ENCODE data around the gene CEP43. TPM values are rescaled to one million over a fixed set of nuclear protein-coding genes. Genes with fewer than 3 reads are reported as not detected.

CEP43 gene
- total RNA-seq, 1 experiment from 2014 or later = 15.2 TPM

GRCh38 chr6:166952121-166952520 lies 47.1 kb upstream of the CEP43 start:
- DNase-seq (no peak), ATAC-seq (no peak)
- no peak overlapping the region for H3K4me2 ChIP-seq (ENCODE audit: low read length)
- H3K9me2 ChIP-seq (replicated peaks; ENCODE audit: low read length) = no peaks in the 10 kb centered on the region
- H3K27me3 ChIP-seq (ENCODE audit: low read length) = no peaks in the 10 kb centered on the region
- intact Hi-C loops (cut with micrococcal nuclease) = loop anchor here (10.0 kb wide), 1 partner anchor 327 kb away; the partner anchor contains the start of gene RPS6KA2
- H3K4me1 ChIP-seq (ENCODE audit: insufficient read depth, low read length) = peaks cover 10% of the 10 kb centered on the region
- ChIA-PET POLR2A (ENCODE audit: unreplicated experiment) (no interaction called here), CTCF (interaction anchor here (1.0 kb wide), 1 partner anchor 25 kb away, joined by 3 read pairs; no protein-coding TSS in a partner anchor)
- TF ChIP-seq EZH2 (IDR thresholded peaks at IDR 0.05; ENCODE audit: low read length, unreplicated experiment) (no peak), EZH2phosphoT487 (IDR thresholded peaks at IDR 0.05; ENCODE audit: borderline replicate concordance, low read length) (no peak)
- TF ChIP-seq, protein P1, sequence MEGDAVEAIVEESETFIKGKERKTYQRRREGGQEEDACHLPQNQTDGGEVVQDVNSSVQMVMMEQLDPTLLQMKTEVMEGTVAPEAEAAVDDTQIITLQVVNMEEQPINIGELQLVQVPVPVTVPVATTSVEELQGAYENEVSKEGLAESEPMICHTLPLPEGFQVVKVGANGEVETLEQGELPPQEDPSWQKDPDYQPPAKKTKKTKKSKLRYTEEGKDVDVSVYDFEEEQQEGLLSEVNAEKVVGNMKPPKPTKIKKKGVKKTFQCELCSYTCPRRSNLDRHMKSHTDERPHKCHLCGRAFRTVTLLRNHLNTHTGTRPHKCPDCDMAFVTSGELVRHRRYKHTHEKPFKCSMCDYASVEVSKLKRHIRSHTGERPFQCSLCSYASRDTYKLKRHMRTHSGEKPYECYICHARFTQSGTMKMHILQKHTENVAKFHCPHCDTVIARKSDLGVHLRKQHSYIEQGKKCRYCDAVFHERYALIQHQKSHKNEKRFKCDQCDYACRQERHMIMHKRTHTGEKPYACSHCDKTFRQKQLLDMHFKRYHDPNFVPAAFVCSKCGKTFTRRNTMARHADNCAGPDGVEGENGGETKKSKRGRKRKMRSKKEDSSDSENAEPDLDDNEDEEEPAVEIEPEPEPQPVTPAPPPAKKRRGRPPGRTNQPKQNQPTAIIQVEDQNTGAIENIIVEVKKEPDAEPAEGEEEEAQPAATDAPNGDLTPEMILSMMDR (conservative IDR thresholded peaks at IDR 0.05; ENCODE audit: low read depth, low read length) = no peak
- H3K79me2 ChIP-seq (ENCODE audit: low read length) = 0 out of 2 replicates have a peak, but pooled peaks cover 6% of the 10 kb centered on the region
- H3K4me3 ChIP-seq (ENCODE audit: low read length) = no peak overlapping the region
- no peak overlapping the region for H3K9ac ChIP-seq (ENCODE audit: low read length)
- H4K20me1 ChIP-seq (ENCODE audit: low read length) = no peaks in the 10 kb centered on the region
- H2AFZ ChIP-seq (ENCODE audit: low read length) = no peak overlapping the region
- H3K9me3 ChIP-seq (ENCODE audit: low read length) = no peaks in the 10 kb centered on the region
- H3F3A ChIP-seq (ENCODE audit: low read length, unreplicated experiment) = no peaks in the 10 kb centered on the region
- no peaks in the 10 kb centered on the region for H3K36me3 ChIP-seq (ENCODE audit: low read depth, low read length)
- BruUV-seq (replicated peaks) = no TSS peak
- H3K27ac ChIP-seq (ENCODE audit: low read length) = no peak overlapping the region

GRCh38 chr6:166952567-166953486 lies 46.4 kb upstream of the CEP43 start:
- POLR2A ChIA-PET (ENCODE audit: unreplicated experiment) = no interaction called here
- ATAC-seq = no peak
- intact Hi-C loops (cut with micrococcal nuclease) = loop anchor here (10.0 kb wide), 1 partner anchor 328 kb away; the partner anchor contains the start of gene RPS6KA2

DNA sequence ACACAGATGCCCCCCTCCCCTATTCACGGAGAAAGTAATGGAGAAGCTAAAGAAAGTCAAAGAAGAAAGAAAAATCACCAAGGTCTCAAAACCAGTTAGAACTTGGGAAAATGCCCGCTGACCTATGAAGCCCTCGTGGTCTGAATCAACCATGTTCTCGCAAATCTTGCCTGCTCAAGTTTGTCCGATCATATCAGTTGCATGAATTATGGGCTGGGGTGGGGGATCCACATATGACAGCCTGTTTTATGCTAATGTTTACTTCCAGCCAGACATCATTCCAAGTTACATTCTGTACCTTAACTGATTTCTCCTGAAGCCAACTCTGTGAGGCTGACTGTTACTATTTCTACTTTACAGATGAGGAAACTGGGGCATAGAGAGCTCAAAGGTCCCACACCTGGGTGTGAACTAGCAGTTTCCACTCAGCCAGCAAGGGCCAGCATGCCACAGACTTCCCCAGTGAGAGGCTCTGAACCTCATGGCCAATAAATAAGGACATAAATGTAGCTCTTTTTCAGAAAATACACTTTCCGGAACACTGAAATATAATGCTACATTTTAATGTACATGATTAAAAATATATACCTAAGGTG lies 45.0 kb upstream of the CEP43 start:
- H3K36me3 ChIP-seq (ENCODE audit: low read depth, low read length) = no peaks in the 10 kb centered on the region
- intact Hi-C loops (cut with micrococcal nuclease) = loop anchor here (10.0 kb wide), 1 partner anchor 329 kb away; the partner anchor contains the start of gene RPS6KA2
- H3K4me3 ChIP-seq (ENCODE audit: low read length) = no peak overlapping the region
- peaks cover 14% of the 10 kb centered on the region for H3K4me1 ChIP-seq (ENCODE audit: insufficient read depth, low read length)
- no peaks in the 10 kb centered on the region for H3K9me3 ChIP-seq (ENCODE audit: low read length)
- DNase-seq (no peak), ATAC-seq (no peak)
- H3K9me2 ChIP-seq (replicated peaks; ENCODE audit: low read length) = no peaks in the 10 kb centered on the region
- H2AFZ ChIP-seq (ENCODE audit: low read length) = no peak overlapping the region
- ChIA-PET POLR2A (ENCODE audit: unreplicated experiment) (no interaction called here), CTCF (interaction anchor here (0.6 kb wide), 1 partner anchor 117 kb away, joined by 3 read pairs; no protein-coding TSS in a partner anchor)
- no peak overlapping the region for H3K27ac ChIP-seq (ENCODE audit: low read length)
- no peak overlapping the region for H3K4me2 ChIP-seq (ENCODE audit: low read length)
- TF ChIP-seq EZH2 (IDR thresholded peaks at IDR 0.05; ENCODE audit: low read length, unreplicated experiment) (no peak), EZH2phosphoT487 (IDR thresholded peaks at IDR 0.05; ENCODE audit: borderline replicate concordance, low read length) (no peak)
- TF ChIP-seq, protein P1 (conservative IDR thresholded peaks at IDR 0.05; ENCODE audit: low read depth, low read length) = no peak
- H3K9ac ChIP-seq (ENCODE audit: low read length) = no peak overlapping the region
- no TSS peak for BruUV-seq (replicated peaks)
- 0 out of 2 replicates have a peak, but pooled peaks cover 6% of the 10 kb centered on the region for H3K79me2 ChIP-seq (ENCODE audit: low read length)
- H3F3A ChIP-seq (ENCODE audit: low read length, unreplicated experiment) = no peaks in the 10 kb centered on the region
- no peaks in the 10 kb centered on the region for H4K20me1 ChIP-seq (ENCODE audit: low read length)
- no peaks in the 10 kb centered on the region for H3K27me3 ChIP-seq (ENCODE audit: low read length)

More at GRCh38 chr6:166952567-166953486, 46.4 kb upstream of the CEP43 start:
- Histone ChIP-seq H3K4me1 (ENCODE audit: insufficient read depth, low read length) (peaks cover 10% of the 10 kb centered on the region), H3K4me2 (ENCODE audit: low read length) (no peak overlapping the region), H3K4me3 (ENCODE audit: low read length) (no peak overlapping the region), H4K20me1 (ENCODE audit: low read length) (no peaks in the 10 kb centered on the region), H3K79me2 (ENCODE audit: low read length) (0 out of 2 replicates have a peak, but pooled peaks cover 6% of the 10 kb centered on the region), H3K27ac (ENCODE audit: low read length) (no peak overlapping the region), H2AFZ (ENCODE audit: low read length) (no peak overlapping the region), H3K27me3 (ENCODE audit: low read length) (no peaks in the 10 kb centered on the region), H3F3A (ENCODE audit: low read length, unreplicated experiment) (no peaks in the 10 kb centered on the region), H3K9me2 (replicated peaks; ENCODE audit: low read length) (no peaks in the 10 kb centered on the region), H3K9ac (ENCODE audit: low read length) (no peak overlapping the region), H3K9me3 (ENCODE audit: low read length) (no peaks in the 10 kb centered on the region), H3K36me3 (ENCODE audit: low read depth, low read length) (no peaks in the 10 kb centered on the region)
- CTCF ChIA-PET = no interaction called here
- DNase-seq = no peak
- TF ChIP-seq EZH2 (IDR thresholded peaks at IDR 0.05; ENCODE audit: low read length, unreplicated experiment) = no peak
- TF ChIP-seq EZH2phosphoT487 (IDR thresholded peaks at IDR 0.05; ENCODE audit: borderline replicate concordance, low read length) = no peak
- BruUV-seq (replicated peaks) = no TSS peak

Measured in PC-3 (cell line).